Measurements from ENCODE around the gene GNAO1.

GRCh38 chr16:56300891-56301850, 109.9 kb downstream of the GNAO1 start:
- TF ChIP-seq CTCF (IDR thresholded peaks at IDR 0.05), result no peak
- no peak for TF ChIP-seq EZH2 (IDR thresholded peaks at IDR 0.05)
- TF ChIP-seq EZH2phosphoT487 (IDR thresholded peaks at IDR 0.05), result no peak

All from neural progenitor cell (in vitro differentiated cells).